ENCODE measurements around the gene CCDC15.
A peak's percentile ranks its signal among the peaks of the same experiment; 100 is the strongest.
"Not testable (repeated sequence)": the region's sequence is repeated elsewhere in the genome, so short reads cannot be mapped to it uniquely, and the experiment has no call there.

The CCDC15 gene

DNA sequence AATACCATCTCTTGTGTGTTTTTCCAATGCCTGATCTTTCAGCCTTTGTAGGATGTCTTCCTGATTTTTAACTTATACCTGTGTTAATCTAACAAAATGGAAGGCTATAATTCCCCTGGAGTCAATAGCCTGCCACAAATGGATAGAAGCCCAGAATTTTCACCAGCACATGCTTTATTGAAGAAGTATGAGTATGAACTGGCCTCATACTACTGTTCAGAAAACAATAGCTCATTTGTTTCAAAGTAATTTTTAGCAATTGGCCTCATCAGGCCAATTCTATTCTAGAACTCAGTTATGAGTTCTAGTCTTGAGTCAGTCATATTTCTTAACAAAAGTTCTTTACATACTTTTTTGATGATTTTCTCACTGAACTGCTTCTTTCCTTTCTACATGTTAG is 68.5 kb downstream of the CCDC15 start:
- Mint-ChIP-seq H3K4me3 (no peak overlapping the region), H3K9me3 (peaks cover 11% of the 10 kb centered on the region)

GRCh38 chr11:125025968-125026367 is 72.0 kb downstream of the CCDC15 start:
- H3K9me3 Mint-ChIP-seq = peaks cover 24% of the 10 kb centered on the region
- peak; percentile 1 for DNase-seq
- H3K27ac Mint-ChIP-seq = no peak overlapping the region
- peaks cover 25% of the 10 kb centered on the region for H3K36me3 Mint-ChIP-seq (ENCODE audit: low read depth)
- no peak overlapping the region for H3K4me3 Mint-ChIP-seq
- peaks cover 5% of the 10 kb centered on the region for H3K4me1 Mint-ChIP-seq
- TF ChIP-seq, protein P1, sequence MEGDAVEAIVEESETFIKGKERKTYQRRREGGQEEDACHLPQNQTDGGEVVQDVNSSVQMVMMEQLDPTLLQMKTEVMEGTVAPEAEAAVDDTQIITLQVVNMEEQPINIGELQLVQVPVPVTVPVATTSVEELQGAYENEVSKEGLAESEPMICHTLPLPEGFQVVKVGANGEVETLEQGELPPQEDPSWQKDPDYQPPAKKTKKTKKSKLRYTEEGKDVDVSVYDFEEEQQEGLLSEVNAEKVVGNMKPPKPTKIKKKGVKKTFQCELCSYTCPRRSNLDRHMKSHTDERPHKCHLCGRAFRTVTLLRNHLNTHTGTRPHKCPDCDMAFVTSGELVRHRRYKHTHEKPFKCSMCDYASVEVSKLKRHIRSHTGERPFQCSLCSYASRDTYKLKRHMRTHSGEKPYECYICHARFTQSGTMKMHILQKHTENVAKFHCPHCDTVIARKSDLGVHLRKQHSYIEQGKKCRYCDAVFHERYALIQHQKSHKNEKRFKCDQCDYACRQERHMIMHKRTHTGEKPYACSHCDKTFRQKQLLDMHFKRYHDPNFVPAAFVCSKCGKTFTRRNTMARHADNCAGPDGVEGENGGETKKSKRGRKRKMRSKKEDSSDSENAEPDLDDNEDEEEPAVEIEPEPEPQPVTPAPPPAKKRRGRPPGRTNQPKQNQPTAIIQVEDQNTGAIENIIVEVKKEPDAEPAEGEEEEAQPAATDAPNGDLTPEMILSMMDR (IDR thresholded peaks at IDR 0.05) = no peak
- peaks cover 6% of the 10 kb centered on the region for H3K27me3 Mint-ChIP-seq (ENCODE audit: low read depth, poor library complexity)

More for the DNA sequence above, 68.5 kb downstream of the CCDC15 start:
- TF ChIP-seq, protein P1 (IDR thresholded peaks at IDR 0.05) = no peak
- peaks cover 2% of the 10 kb centered on the region for H3K36me3 Mint-ChIP-seq (ENCODE audit: low read depth)
- no peak overlapping the region for H3K27ac Mint-ChIP-seq
- peaks cover 6% of the 10 kb centered on the region for H3K27me3 Mint-ChIP-seq (ENCODE audit: low read depth, poor library complexity)
- no peak for DNase-seq
- H3K4me1 Mint-ChIP-seq = peaks cover 10% of the 10 kb centered on the region

DNA sequence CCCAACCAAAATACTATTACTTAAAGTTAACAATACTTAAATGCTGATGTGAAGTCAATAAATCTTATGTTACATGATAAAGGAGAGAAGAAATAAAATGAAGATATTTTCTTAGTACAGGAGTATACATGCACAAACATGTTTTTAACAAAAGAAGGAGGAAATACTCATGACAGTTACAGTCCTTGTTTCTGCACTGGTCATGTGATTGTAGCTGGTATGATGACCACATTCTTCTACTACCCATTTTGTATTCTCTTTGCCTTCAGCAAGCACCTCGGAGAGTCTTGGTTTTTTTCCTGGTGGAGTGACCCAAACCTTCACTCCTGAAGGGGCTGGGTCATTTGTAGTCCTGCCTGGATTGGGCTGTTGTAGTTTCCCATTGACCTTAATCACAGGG is 75.4 kb downstream of the CCDC15 start:
- H3K4me1 Mint-ChIP-seq; H3K4me3 Mint-ChIP-seq; DNase-seq; H3K27ac Mint-ChIP-seq; H3K27me3 Mint-ChIP-seq (ENCODE audit: low read depth, poor library complexity): not testable (repeated sequence)
- peaks cover 41% of the 10 kb centered on the region for H3K9me3 Mint-ChIP-seq
- H3K36me3 Mint-ChIP-seq (ENCODE audit: low read depth) = peaks cover 40% of the 10 kb centered on the region

GRCh38 chr11:125036933-125037332 is 82.9 kb downstream of the CCDC15 start:
- H3K4me3 Mint-ChIP-seq = no peak overlapping the region
- DNase-seq = no peak

GRCh38 chr11:125049164-125049792 is 95.3 kb downstream of the CCDC15 start:
- TF ChIP-seq, protein P1 (IDR thresholded peaks at IDR 0.05) = no peak
- no peak overlapping the region for H3K27ac Mint-ChIP-seq
- no peak for DNase-seq
- no peaks in the 10 kb centered on the region for H3K4me1 Mint-ChIP-seq
- peaks cover 7% of the 10 kb centered on the region for H3K36me3 Mint-ChIP-seq (ENCODE audit: low read depth)
- no peaks in the 10 kb centered on the region for H3K9me3 Mint-ChIP-seq
- H3K4me3 Mint-ChIP-seq = no peak overlapping the region
- H3K27me3 Mint-ChIP-seq (ENCODE audit: low read depth, poor library complexity) = peaks cover 3% of the 10 kb centered on the region

More at GRCh38 chr11:125036933-125037332, 82.9 kb downstream of the CCDC15 start:
- H3K27ac Mint-ChIP-seq = no peak overlapping the region
- peaks cover 45% of the 10 kb centered on the region for H3K36me3 Mint-ChIP-seq (ENCODE audit: low read depth)
- peaks cover 41% of the 10 kb centered on the region for H3K9me3 Mint-ChIP-seq
- H3K27me3 Mint-ChIP-seq (ENCODE audit: low read depth, poor library complexity) = peaks cover 9% of the 10 kb centered on the region
- TF ChIP-seq, protein P1 (IDR thresholded peaks at IDR 0.05) = no peak
- H3K4me1 Mint-ChIP-seq = no peaks in the 10 kb centered on the region

DNA sequence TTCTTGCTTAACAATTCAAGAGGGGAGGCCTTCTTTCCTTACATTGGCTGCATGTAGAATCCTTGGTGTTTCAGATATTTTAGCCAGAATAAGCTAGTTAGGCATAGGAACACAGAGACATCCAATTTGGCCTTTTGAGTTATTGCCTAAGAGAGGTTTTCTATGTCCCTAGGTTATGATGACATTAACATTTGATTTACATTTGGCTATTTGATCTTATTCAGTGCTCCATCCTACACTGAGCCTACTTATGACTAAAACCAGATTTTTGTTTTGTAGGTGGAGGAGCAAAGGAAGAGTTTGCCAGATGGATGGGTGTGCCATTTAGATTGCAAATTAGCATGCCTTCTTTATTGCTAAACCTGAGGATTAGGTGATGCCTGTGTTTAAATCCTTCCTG is 98.0 kb downstream of the CCDC15 start:
- DNase-seq = no peak
- Mint-ChIP-seq H3K4me1 (no peaks in the 10 kb centered on the region), H3K27me3 (ENCODE audit: low read depth, poor library complexity) (peaks cover 11% of the 10 kb centered on the region), H3K9me3 (no peaks in the 10 kb centered on the region), H3K36me3 (ENCODE audit: low read depth) (no peaks in the 10 kb centered on the region), H3K27ac (no peak overlapping the region), H3K4me3 (no peak overlapping the region)
- TF ChIP-seq, protein P1 (IDR thresholded peaks at IDR 0.05) = no peak
